Keratinocyte (primary cell): ENCODE data around the gene RMDN3. TPM values are rescaled to one million over a fixed set of nuclear protein-coding genes. Genes with fewer than 3 reads are reported as not detected.

Experiments
- DNase-seq: peaks from one replicate; pipeline ENCODE4 v3.0.0-alpha.2; 2011; ENCODE audit warnings: low read depth, missing footprints, low spot score
- FAIRE-seq: peaks from 2 replicates; lab custom pipeline; 2011; peaks lifted over from hg19 to GRCh38; lab: Jason Lieb, UNC
- H2AFZ ChIP-seq: 2 replicates; pipeline ENCODE4 v1.6.0; 2012; ENCODE audit warnings: low read length, control low read depth, inconsistent platforms; ENCODE audit not compliant: control insufficient read depth
- H3K27ac ChIP-seq: 2 replicates; pipeline ENCODE4 v1.5.1; 2011; ENCODE audit warnings: low read length; ENCODE audit not compliant: control insufficient read depth, insufficient read depth
- H3K27me3 ChIP-seq: 3 replicates; pipeline ENCODE4 v1.6.0; 2011; ENCODE audit warnings: low read length; ENCODE audit not compliant: control insufficient read depth, insufficient read depth; ENCODE audit errors: extremely low read depth
- H3K36me3 ChIP-seq, 2 experiments: 2 replicates in 1 of 2; 3 replicates in 1 of 2; pipeline ENCODE4 v1.5.1; 2011; ENCODE audit warnings: low read length in 2 of 2, mild to moderate bottlenecking in 1 of 2; ENCODE audit not compliant: control insufficient read depth in 2 of 2, insufficient read depth in 2 of 2; ENCODE audit errors: extremely low read depth in 1 of 2
- H3K4me1 ChIP-seq: 3 replicates; pipeline ENCODE4 v1.5.1; 2011; ENCODE audit warnings: low read length; ENCODE audit not compliant: control insufficient read depth, insufficient read depth; ENCODE audit errors: extremely low read depth
- H3K4me2 ChIP-seq: 3 replicates; pipeline ENCODE4 v1.6.0; 2011; ENCODE audit warnings: low read depth, low read length; ENCODE audit not compliant: control insufficient read depth, insufficient read depth; ENCODE audit errors: extremely low read depth
- H3K4me3 ChIP-seq, 3 experiments: fragments of 200-600 bp in 1 of 3; sonication (generic) in 1 of 3; 2 replicates in 2 of 3; 3 replicates in 1 of 3; pipeline ENCODE4 v1.5.1; 2011 to 2016; ENCODE audit warnings: low read length in 3 of 3, mild to moderate bottlenecking in 3 of 3, control low read depth in 2 of 3, inconsistent platforms in 1 of 3, low read depth in 1 of 3, mixed read lengths in 1 of 3, mixed run types in 1 of 3, moderate library complexity in 1 of 3; ENCODE audit not compliant: control insufficient read depth in 2 of 3, insufficient read depth in 2 of 3; ENCODE audit errors: extremely low read depth in 1 of 3
- H3K79me2 ChIP-seq: 2 replicates; pipeline ENCODE4 v1.6.0; 2012; ENCODE audit warnings: low read length; ENCODE audit not compliant: control insufficient read depth, insufficient read depth
- H3K9ac ChIP-seq: 3 replicates; pipeline ENCODE4 v1.6.0; 2011; ENCODE audit warnings: low read length; ENCODE audit not compliant: control insufficient read depth, insufficient read depth; ENCODE audit errors: extremely low read depth
- H3K9me1 ChIP-seq: 3 replicates; pipeline ENCODE4 v1.6.0; 2011; ENCODE audit warnings: low read length; ENCODE audit not compliant: control insufficient read depth, insufficient read depth; ENCODE audit errors: extremely low read depth
- H3K9me3 ChIP-seq: 2 replicates; pipeline ENCODE4 v1.5.1; 2012; ENCODE audit warnings: low read depth, low read length; ENCODE audit not compliant: control insufficient read depth
- H4K20me1 ChIP-seq: 3 replicates; pipeline ENCODE4 v1.6.0; 2011; ENCODE audit warnings: low read length; ENCODE audit not compliant: control insufficient read depth, insufficient read depth; ENCODE audit errors: extremely low read depth
- EZH2 ChIP-seq: IDR thresholded peaks from one replicate; pipeline ENCODE4 v1.6.1; 2012; ENCODE audit warnings: inconsistent platforms, mild to moderate bottlenecking, low read length, moderate library complexity
- dilution Hi-C: fragments of 300-500 bp; cut with MboI; formaldehyde crosslinking; loops from one replicate; pipeline ENCODE4 v1.7.0; 2020; ENCODE audit warnings: low sequenced_read_pairs; ENCODE audit not compliant: extremely low pct_ligation_motif_present
- polyA plus RNA-seq, 5 experiments: library from polyadenylated mRNA; depleted of rRNA in 3 of 5; stranded (reverse) in 3 of 5; stranded (forward) in 1 of 5; unstranded in 1 of 5; fragments of >200 nt; gene quantifications; 1 replicate in 1 of 5; 2 replicates in 3 of 5; 3 replicates in 1 of 5; pipeline versions ENCODE4 v1.2.1 to v1.2.3, GENCODE V29; 2011 to 2012; ENCODE audit warnings: missing spikeins in 2 of 5, low read depth in 1 of 5, low replicate concordance in 1 of 5
- TF ChIP-seq, protein P1 (sequence below), 3 experiments: IDR thresholded peaks in 1 of 3; conservative IDR thresholded peaks in 1 of 3; optimal IDR thresholded peaks in 1 of 3; 2 replicates in 2 of 3; 3 replicates in 1 of 3; pipeline versions ENCODE3 to v1.5.1; 2011; ENCODE audit warnings: low read length in 3 of 3, mild to moderate bottlenecking in 3 of 3, moderate library complexity in 2 of 3, control low read depth in 1 of 3, inconsistent platforms in 1 of 3; ENCODE audit not compliant: insufficient read depth in 2 of 3; ENCODE audit errors: extremely low read depth in 1 of 3

Gene RMDN3
- polyA plus RNA-seq, 1 donor (not counting 4 experiments of a cell fraction or from before 2014, with no cell fraction given) = 23.0 TPM

DNA sequence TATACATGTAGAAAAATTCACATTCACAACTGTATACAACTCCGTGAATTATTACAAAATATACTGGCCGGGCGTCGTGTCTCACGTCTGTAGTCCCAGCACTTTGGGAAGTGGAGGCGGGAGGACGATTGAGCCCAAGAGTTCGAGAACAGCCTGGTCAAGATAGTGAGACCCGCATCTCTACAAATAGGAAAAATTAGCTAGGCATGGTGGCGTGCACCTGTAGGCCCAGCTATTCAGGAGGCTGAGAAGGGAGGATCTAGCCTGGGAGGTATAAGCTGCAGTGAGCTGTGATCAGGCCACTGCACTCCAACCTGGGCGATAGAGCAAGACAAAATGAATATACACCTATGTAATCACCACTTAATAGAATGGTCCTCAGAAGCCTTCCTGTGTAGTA is 58.8 kb downstream of the RMDN3 start:
- Histone ChIP-seq H3K36me3 (peaks cover 3 to 4% of the 10 kb centered on the region in 2 experiments), H3K79me2 (peaks cover 25% of the 10 kb centered on the region), H3K4me3 (peak overlapping the region in 2 of 3 experiments; percentile 89 to 93), H3K27me3 (no peaks in the 10 kb centered on the region), H3K9me1 (peaks cover 2% of the 10 kb centered on the region), H2AFZ (no peak overlapping the region), H3K9ac (peak overlapping the region; percentile 96), H3K27ac (no peak overlapping the region), H3K4me2 (peak overlapping the region; percentile 93), H3K9me3 (no peaks in the 10 kb centered on the region), H3K4me1 (peaks cover 13% of the 10 kb centered on the region), H4K20me1 (no peaks in the 10 kb centered on the region)
- DNase-seq (no peak), FAIRE-seq (no peak)
- dilution Hi-C loops = no loop called here
- TF ChIP-seq, protein P1, sequence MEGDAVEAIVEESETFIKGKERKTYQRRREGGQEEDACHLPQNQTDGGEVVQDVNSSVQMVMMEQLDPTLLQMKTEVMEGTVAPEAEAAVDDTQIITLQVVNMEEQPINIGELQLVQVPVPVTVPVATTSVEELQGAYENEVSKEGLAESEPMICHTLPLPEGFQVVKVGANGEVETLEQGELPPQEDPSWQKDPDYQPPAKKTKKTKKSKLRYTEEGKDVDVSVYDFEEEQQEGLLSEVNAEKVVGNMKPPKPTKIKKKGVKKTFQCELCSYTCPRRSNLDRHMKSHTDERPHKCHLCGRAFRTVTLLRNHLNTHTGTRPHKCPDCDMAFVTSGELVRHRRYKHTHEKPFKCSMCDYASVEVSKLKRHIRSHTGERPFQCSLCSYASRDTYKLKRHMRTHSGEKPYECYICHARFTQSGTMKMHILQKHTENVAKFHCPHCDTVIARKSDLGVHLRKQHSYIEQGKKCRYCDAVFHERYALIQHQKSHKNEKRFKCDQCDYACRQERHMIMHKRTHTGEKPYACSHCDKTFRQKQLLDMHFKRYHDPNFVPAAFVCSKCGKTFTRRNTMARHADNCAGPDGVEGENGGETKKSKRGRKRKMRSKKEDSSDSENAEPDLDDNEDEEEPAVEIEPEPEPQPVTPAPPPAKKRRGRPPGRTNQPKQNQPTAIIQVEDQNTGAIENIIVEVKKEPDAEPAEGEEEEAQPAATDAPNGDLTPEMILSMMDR (optimal IDR thresholded peaks at IDR 0.05 in 1 of 3, IDR thresholded peaks at IDR 0.05 in 1 of 3, conservative IDR thresholded peaks at IDR 0.05 in 1 of 3; ENCODE audit: extremely low read depth in 1 of 3, insufficient read depth in 2 of 3, low read length in 3 of 3) = no peak
- no peak for TF ChIP-seq EZH2

DNA sequence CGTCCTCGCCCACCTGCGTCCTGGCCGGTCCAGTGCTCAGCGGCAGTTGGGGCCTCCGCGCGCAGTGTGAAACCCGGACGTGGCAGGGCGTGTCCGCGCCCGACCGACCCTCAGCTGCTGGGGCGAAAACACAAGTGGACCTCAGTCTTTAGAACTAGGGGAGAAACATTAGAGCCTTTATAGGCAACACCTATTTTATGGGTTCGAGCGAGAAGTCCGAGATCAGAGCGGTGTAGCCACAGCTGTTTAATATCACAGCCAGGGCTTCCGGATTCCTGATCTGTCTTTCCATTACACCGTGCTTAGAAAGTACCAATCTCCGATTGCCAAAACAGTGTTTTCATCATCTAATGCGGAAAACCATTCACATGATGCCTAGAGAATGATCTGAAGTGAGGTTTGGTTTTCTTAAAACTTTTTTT is 59.6 kb downstream of the RMDN3 start:
- H4K20me1 ChIP-seq = no peaks in the 10 kb centered on the region
- H3K27ac ChIP-seq = peak overlapping the region; percentile 95
- DNase-seq = no peak
- no peaks in the 10 kb centered on the region for H3K27me3 ChIP-seq
- peak overlapping the region; percentile 89 to 93 (median 92) for H3K4me3 ChIP-seq
- peaks cover 13% of the 10 kb centered on the region for H3K4me1 ChIP-seq
- dilution Hi-C loops = no loop called here
- peak overlapping the region; percentile 91 for H2AFZ ChIP-seq
- H3K9me3 ChIP-seq = no peaks in the 10 kb centered on the region
- peak overlapping the region; percentile 93 for H3K4me2 ChIP-seq
- H3K9ac ChIP-seq = peak overlapping the region; percentile 96
- FAIRE-seq = no peak
- H3K9me1 ChIP-seq = peaks cover 2% of the 10 kb centered on the region
- H3K79me2 ChIP-seq = peaks cover 25% of the 10 kb centered on the region
- TF ChIP-seq, protein P1 (optimal IDR thresholded peaks at IDR 0.05 in 1 of 3, IDR thresholded peaks at IDR 0.05 in 1 of 3, conservative IDR thresholded peaks at IDR 0.05 in 1 of 3; ENCODE audit: extremely low read depth in 1 of 3, insufficient read depth in 2 of 3, low read length in 3 of 3) = no peak
- TF ChIP-seq EZH2 = no peak
- H3K36me3 ChIP-seq = peaks cover 3 to 4% of the 10 kb centered on the region in 2 experiments
